ENCODE results near the gene HAPLN2. TPM values are rescaled to one million over a fixed set of nuclear protein-coding genes. Genes with fewer than 3 reads are reported as not detected.

The HAPLN2 gene
- total RNA-seq, 1 donor: not detected

GRCh38 chr1:156657741-156658319, 38.6 kb downstream of the HAPLN2 start:
- DNase-seq (ENCODE audit: low read depth): no peak
- H3K4me3 ChIP-seq (ENCODE audit: low read depth, low read length): no peak overlapping the region
- TF ChIP-seq CTCF (IDR thresholded peaks at IDR 0.05; ENCODE audit: insufficient read depth, low read length): no peak

- DNase-seq (ENCODE audit: low read depth): no peak
- no peak overlapping the region for H3K4me3 ChIP-seq (ENCODE audit: low read depth, low read length)
- no peak for TF ChIP-seq CTCF (IDR thresholded peaks at IDR 0.05; ENCODE audit: insufficient read depth, low read length)
Observed at GRCh38 chr1:156658496-156658895, 39.3 kb downstream of the HAPLN2 start.

- no peak overlapping the region for H3K4me3 ChIP-seq (ENCODE audit: low read depth, low read length)
- no peak for DNase-seq (ENCODE audit: low read depth)
- TF ChIP-seq CTCF (IDR thresholded peaks at IDR 0.05; ENCODE audit: insufficient read depth, low read length): no peak
Observed at GRCh38 chr1:156658945-156659574, 39.8 kb downstream of the HAPLN2 start.

GRCh38 chr1:156659661-156659987, 40.4 kb downstream of the HAPLN2 start:
- H3K4me3 ChIP-seq (ENCODE audit: low read depth, low read length): no peak overlapping the region
- no peak for DNase-seq (ENCODE audit: low read depth)
- TF ChIP-seq CTCF (IDR thresholded peaks at IDR 0.05; ENCODE audit: insufficient read depth, low read length): no peak

GRCh38 chr1:156659988-156660751, 41.0 kb downstream of the HAPLN2 start:
- peak; percentile 98 for DNase-seq (ENCODE audit: low read depth)
- H3K4me3 ChIP-seq (ENCODE audit: low read depth, low read length): no peak overlapping the region
- peak; percentile 91 for TF ChIP-seq CTCF (IDR thresholded peaks at IDR 0.05; ENCODE audit: insufficient read depth, low read length)

- peak overlapping the region; percentile 33 for H3K4me3 ChIP-seq (ENCODE audit: low read depth, low read length)
- DNase-seq (ENCODE audit: low read depth): no peak
- no peak for TF ChIP-seq CTCF (IDR thresholded peaks at IDR 0.05; ENCODE audit: insufficient read depth, low read length)
Observed at GRCh38 chr1:156660752-156661112, 41.5 kb downstream of the HAPLN2 start.

All from fibroblast of the aortic adventitia (primary cell).